HCT116 (cell line): ENCODE results near the gene FER. TPM values are rescaled to one million over a fixed set of nuclear protein-coding genes. Genes with fewer than 3 reads are reported as not detected.

Experiments
- ATAC-seq: fragments of 200-7000 bp; cut with Tn5 transposase; 2 replicates; pipeline ENCODE4 v1.9.1; 2020; ENCODE audit warnings: mild to moderate bottlenecking, moderate library complexity
- BruUV-seq: library from RNA; stranded (reverse); fragments of 400-500 nt; replicated peaks from 2 replicates; lab custom pipeline; 2021; lab: Mats Ljungman, UMichigan
- CTCF ChIA-PET: fragments of 300-600 bp; sonication (Branson Sonifier 250); formaldehyde crosslinking; loops from one replicate; lab custom pipeline; 2021; ENCODE audit warnings: antibody characterized with exemption; lab: Charles Lee
- POLR2A ChIA-PET: fragments of 300-600, 350-600 bp; sonication (Branson Sonifier 250); formaldehyde crosslinking; loops from one replicate; lab custom pipeline; 2021; ENCODE audit warnings: antibody characterized with exemption; lab: Charles Lee
- RAD21 ChIA-PET, 2 experiments: fragments of 300-600 bp; sonication (Branson Sonifier 250); formaldehyde crosslinking; loops; one replicate each; lab custom pipeline; 2023; ENCODE audit warnings: low total read pairs in 2 of 2; ENCODE audit not compliant: uncharacterized antibody in 2 of 2, unreplicated experiment in 2 of 2, low non-redundant PET in 1 of 2; lab: Charles Lee
- DNase-seq: peaks from one replicate; pipeline ENCODE4 v3.0.0-alpha.2; 2010; ENCODE audit warnings: low read depth, low spot score
- H2AFZ ChIP-seq: fragments of 200-600 bp; shearing (Covaris generic), sonication (generic); 2 replicates; pipeline ENCODE4 v1.6.1; 2017; ENCODE audit warnings: low read depth, mixed run types, mixed read lengths, antibody characterized with exemption, low read length; ENCODE audit not compliant: poor library complexity, severe bottlenecking
- H3K27ac ChIP-seq: 2 replicates; pipeline ENCODE4 v1.5.1; 2012; ENCODE audit warnings: low read depth, low read length
- H3K27me3 ChIP-seq: fragments of 200-600 bp; sonication (generic); 2 replicates; pipeline ENCODE4 v1.6.1; 2016; ENCODE audit warnings: mixed run types, low read length, mixed read lengths; ENCODE audit not compliant: insufficient read depth
- H3K36me3 ChIP-seq, 2 experiments: fragments of 200-500 bp in 1 of 2; fragments of 200-600 bp in 1 of 2; sonication (Bioruptor generic) in 1 of 2; sonication (generic) in 1 of 2; 2 replicates each; pipeline versions ENCODE4 v1.5.1 to v1.6.1; 2014 to 2016; ENCODE audit warnings: low read length in 2 of 2, inconsistent platforms in 1 of 2, mixed read lengths in 1 of 2, mixed run types in 1 of 2; ENCODE audit not compliant: insufficient read depth in 2 of 2, control insufficient read depth in 1 of 2
- H3K4me1 ChIP-seq, 2 experiments: fragments of 200-600 bp in 1 of 2; sonication (generic) in 1 of 2; 2 replicates each; pipeline versions ENCODE4 v1.5.1 to v1.6.1; 2012 to 2017; ENCODE audit warnings: low read length in 2 of 2, inconsistent platforms in 1 of 2, mild to moderate bottlenecking in 1 of 2, mixed read lengths in 1 of 2, mixed run types in 1 of 2, moderate library complexity in 1 of 2; ENCODE audit not compliant: insufficient read depth in 2 of 2, control insufficient read depth in 1 of 2
- H3K4me2 ChIP-seq: fragments of 200-600 bp; sonication (generic); 2 replicates; pipeline ENCODE4 v1.6.1; 2017; ENCODE audit warnings: mixed run types, low read length, mixed read lengths
- H3K4me3 ChIP-seq, 2 experiments: fragments of 200-600 bp in 1 of 2; sonication (generic) in 1 of 2; replicated peaks in 1 of 2; 2 replicates each; pipeline ENCODE4 v1.5.1; 2011 to 2016; ENCODE audit warnings: low read length in 2 of 2, control low read depth in 1 of 2, low read depth in 1 of 2, mild to moderate bottlenecking in 1 of 2, mixed read lengths in 1 of 2, mixed run types in 1 of 2
- H3K79me2 ChIP-seq: fragments of 200-600 bp; sonication (generic); 2 replicates; pipeline ENCODE4 v1.6.1; 2017; ENCODE audit warnings: mild to moderate bottlenecking, mixed run types, low read length, moderate library complexity, mixed read lengths; ENCODE audit not compliant: insufficient read depth
- H3K9ac ChIP-seq: fragments of 200-600 bp; sonication (generic); 2 replicates; pipeline ENCODE4 v1.6.1; 2016; ENCODE audit warnings: low read length, mixed read lengths
- H3K9me2 ChIP-seq: fragments of 200-600 bp; sonication (generic), shearing (Covaris generic); 2 replicates; pipeline ENCODE4 v1.6.1; 2017; ENCODE audit warnings: mixed run types, mild to moderate bottlenecking, moderate library complexity; ENCODE audit not compliant: insufficient read depth
- H3K9me3 ChIP-seq, 2 experiments: fragments of 200-500 bp in 1 of 2; fragments of 200-600 bp in 1 of 2; sonication (Bioruptor generic) in 1 of 2; sonication (generic) in 1 of 2; 2 replicates each; pipeline ENCODE4 v1.6.1; 2014 to 2017; ENCODE audit warnings: low read length in 2 of 2, mixed read lengths in 2 of 2, inconsistent platforms in 1 of 2, low read depth in 1 of 2, mild to moderate bottlenecking in 1 of 2, mixed run types in 1 of 2, moderate library complexity in 1 of 2; ENCODE audit not compliant: control insufficient read depth in 1 of 2, insufficient read depth in 1 of 2
- H4K20me1 ChIP-seq: fragments of 200-600 bp; sonication (generic), shearing (Covaris generic); 2 replicates; pipeline ENCODE4 v1.6.1; 2017; ENCODE audit warnings: mixed run types, mild to moderate bottlenecking, moderate library complexity; ENCODE audit not compliant: insufficient read depth
- CBX3 ChIP-seq: IDR thresholded peaks from 2 replicates; pipeline ENCODE4 v1.6.1; 2012; ENCODE audit warnings: low read depth
- CEBPB ChIP-seq: IDR thresholded peaks from 2 replicates; pipeline ENCODE4 v1.6.1; 2012; ENCODE audit warnings: low read depth
- EGR1 ChIP-seq: IDR thresholded peaks from 2 replicates; pipeline ENCODE4 v1.6.1; 2012; ENCODE audit warnings: low read depth
- ELF1 ChIP-seq: IDR thresholded peaks from 2 replicates; pipeline ENCODE4 v1.6.1; 2012; ENCODE audit warnings: low read depth, borderline replicate concordance
- EZH2 ChIP-seq: fragments of 200-600 bp; sonication (generic); IDR thresholded peaks from 2 replicates; pipeline ENCODE4 v1.6.1; 2017; ENCODE audit warnings: antibody characterized with exemption, mixed run types
- FOSL1 ChIP-seq: IDR thresholded peaks from 2 replicates; pipeline ENCODE4 v1.6.1; 2012; ENCODE audit warnings: low read depth
- MAX ChIP-seq: IDR thresholded peaks from 2 replicates; pipeline ENCODE4 v1.6.1; 2012
- POLR2A ChIP-seq: IDR thresholded peaks from 2 replicates; pipeline ENCODE4 v1.7.0; 2011; ENCODE audit warnings: borderline replicate concordance; ENCODE audit not compliant: insufficient read depth, insufficient read length; ENCODE audit errors: extremely low read depth
- RAD21 ChIP-seq: IDR thresholded peaks from 2 replicates; pipeline ENCODE4 v1.6.1; 2012; ENCODE audit warnings: low read depth, mild to moderate bottlenecking
- SIN3A ChIP-seq: IDR thresholded peaks from 2 replicates; pipeline ENCODE4 v1.6.1; 2012; ENCODE audit warnings: low read depth
- SP1 ChIP-seq: IDR thresholded peaks from 2 replicates; pipeline ENCODE4 v1.6.1; 2012; ENCODE audit warnings: low read depth
- SRF ChIP-seq: IDR thresholded peaks from 2 replicates; pipeline ENCODE4 v1.6.1; 2012; ENCODE audit warnings: low read depth
- YY1 ChIP-seq: IDR thresholded peaks from 2 replicates; pipeline ENCODE4 v1.6.1; 2011; ENCODE audit warnings: low read length, low read depth, moderate library complexity, mild to moderate bottlenecking; ENCODE audit not compliant: insufficient replicate concordance; ENCODE audit errors: extremely low read depth
- ZFX ChIP-seq: fragments of 450-650 bp; IDR thresholded peaks from 2 replicates; pipeline ENCODE4 v1.6.1; 2017
- ZNF274 ChIP-seq: fragments of 200-500 bp; sonication (Bioruptor generic); IDR thresholded peaks from 2 replicates; pipeline ENCODE4 v1.6.1; 2014; ENCODE audit warnings: mild to moderate bottlenecking, low read depth, low read length, inconsistent platforms
- intact Hi-C: fragments of 100-400 bp; cut with micrococcal nuclease; formaldehyde crosslinking; loops from 2 replicates; pipeline ENCODE4 v1.10.0; 2022
- total RNA-seq: library from RNA; stranded (reverse); gene quantifications from one replicate; pipeline ENCODE4 v1.2.1, GENCODE V29; 2021; ENCODE audit not compliant: unreplicated experiment
- TF ChIP-seq, protein P1 (sequence below): IDR thresholded peaks from 2 replicates; pipeline ENCODE4 v1.6.1; 2011; ENCODE audit warnings: mild to moderate bottlenecking, low read length, moderate library complexity; ENCODE audit not compliant: insufficient replicate concordance; ENCODE audit errors: extremely low read depth
- TF ChIP-seq, protein P2 (sequence below): IDR thresholded peaks from 2 replicates; pipeline ENCODE4 v1.6.1; 2012
- TF ChIP-seq, protein P3 (sequence below), 3 experiments: fragments of 200-600 bp in 1 of 3; sonication (generic) in 1 of 3; IDR thresholded peaks in 2 of 3; conservative IDR thresholded peaks in 1 of 3; 2 replicates each; pipeline ENCODE4 v1.5.1; 2012 to 2017; ENCODE audit warnings: low read depth in 2 of 3, low read length in 2 of 3, antibody characterized with exemption in 1 of 3, borderline replicate concordance in 1 of 3, control low read depth in 1 of 3, mild to moderate bottlenecking in 1 of 3, mixed read lengths in 1 of 3, mixed run types in 1 of 3, moderate library complexity in 1 of 3; ENCODE audit not compliant: insufficient read depth in 1 of 3

FER gene
- total RNA-seq, 1 experiment from 2014 or later, result 32.0 TPM

DNA sequence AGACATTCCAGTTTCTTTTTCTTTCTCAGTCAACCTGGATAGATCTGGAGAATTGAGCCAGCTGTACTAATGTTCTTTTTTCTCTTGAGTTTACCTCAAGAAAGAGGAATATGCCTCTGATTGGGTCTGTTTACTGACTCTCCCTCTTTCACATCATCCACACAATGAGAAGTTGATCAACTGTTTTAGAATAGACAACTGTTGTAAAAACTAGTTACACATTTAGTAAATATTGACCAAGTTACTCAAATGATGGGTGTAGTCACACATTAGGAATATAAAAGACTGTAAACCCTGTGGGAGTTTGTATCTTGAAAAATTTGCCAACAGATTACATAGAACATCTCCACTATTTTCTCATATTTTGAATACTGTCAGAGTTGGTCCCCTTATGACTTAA lies 330.8 kb downstream of the FER start:
- no peaks in the 10 kb centered on the region for H3K9me2 ChIP-seq
- H3K36me3 ChIP-seq, result no peaks in the 10 kb centered on the region
- TF ChIP-seq EGR1 (no peak), SRF (no peak), RAD21 (no peak), MAX (no peak), YY1 (no peak), EZH2 (no peak), ELF1 (no peak), SP1 (no peak), ZNF274 (no peak), FOSL1 (no peak), SIN3A (no peak), CBX3 (no peak), ZFX (no peak), CEBPB (no peak), POLR2A (no peak)
- TF ChIP-seq, protein P1, sequence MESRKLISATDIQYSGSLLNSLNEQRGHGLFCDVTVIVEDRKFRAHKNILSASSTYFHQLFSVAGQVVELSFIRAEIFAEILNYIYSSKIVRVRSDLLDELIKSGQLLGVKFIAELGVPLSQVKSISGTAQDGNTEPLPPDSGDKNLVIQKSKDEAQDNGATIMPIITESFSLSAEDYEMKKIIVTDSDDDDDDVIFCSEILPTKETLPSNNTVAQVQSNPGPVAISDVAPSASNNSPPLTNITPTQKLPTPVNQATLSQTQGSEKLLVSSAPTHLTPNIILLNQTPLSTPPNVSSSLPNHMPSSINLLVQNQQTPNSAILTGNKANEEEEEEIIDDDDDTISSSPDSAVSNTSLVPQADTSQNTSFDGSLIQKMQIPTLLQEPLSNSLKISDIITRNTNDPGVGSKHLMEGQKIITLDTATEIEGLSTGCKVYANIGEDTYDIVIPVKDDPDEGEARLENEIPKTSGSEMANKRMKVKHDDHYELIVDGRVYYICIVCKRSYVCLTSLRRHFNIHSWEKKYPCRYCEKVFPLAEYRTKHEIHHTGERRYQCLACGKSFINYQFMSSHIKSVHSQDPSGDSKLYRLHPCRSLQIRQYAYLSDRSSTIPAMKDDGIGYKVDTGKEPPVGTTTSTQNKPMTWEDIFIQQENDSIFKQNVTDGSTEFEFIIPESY, result no peak
- TF ChIP-seq, protein P2, sequence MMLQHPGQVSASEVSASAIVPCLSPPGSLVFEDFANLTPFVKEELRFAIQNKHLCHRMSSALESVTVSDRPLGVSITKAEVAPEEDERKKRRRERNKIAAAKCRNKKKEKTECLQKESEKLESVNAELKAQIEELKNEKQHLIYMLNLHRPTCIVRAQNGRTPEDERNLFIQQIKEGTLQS, result no peak
- TF ChIP-seq, protein P3, sequence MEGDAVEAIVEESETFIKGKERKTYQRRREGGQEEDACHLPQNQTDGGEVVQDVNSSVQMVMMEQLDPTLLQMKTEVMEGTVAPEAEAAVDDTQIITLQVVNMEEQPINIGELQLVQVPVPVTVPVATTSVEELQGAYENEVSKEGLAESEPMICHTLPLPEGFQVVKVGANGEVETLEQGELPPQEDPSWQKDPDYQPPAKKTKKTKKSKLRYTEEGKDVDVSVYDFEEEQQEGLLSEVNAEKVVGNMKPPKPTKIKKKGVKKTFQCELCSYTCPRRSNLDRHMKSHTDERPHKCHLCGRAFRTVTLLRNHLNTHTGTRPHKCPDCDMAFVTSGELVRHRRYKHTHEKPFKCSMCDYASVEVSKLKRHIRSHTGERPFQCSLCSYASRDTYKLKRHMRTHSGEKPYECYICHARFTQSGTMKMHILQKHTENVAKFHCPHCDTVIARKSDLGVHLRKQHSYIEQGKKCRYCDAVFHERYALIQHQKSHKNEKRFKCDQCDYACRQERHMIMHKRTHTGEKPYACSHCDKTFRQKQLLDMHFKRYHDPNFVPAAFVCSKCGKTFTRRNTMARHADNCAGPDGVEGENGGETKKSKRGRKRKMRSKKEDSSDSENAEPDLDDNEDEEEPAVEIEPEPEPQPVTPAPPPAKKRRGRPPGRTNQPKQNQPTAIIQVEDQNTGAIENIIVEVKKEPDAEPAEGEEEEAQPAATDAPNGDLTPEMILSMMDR (IDR thresholded peaks at IDR 0.05 in 2 of 3, conservative IDR thresholded peaks at IDR 0.05 in 1 of 3; ENCODE audit: borderline replicate concordance in 1 of 3, insufficient read depth in 1 of 3, low read depth in 2 of 3, low read length in 2 of 3), result no peak
- TF ChIP-seq, all 23 proteins: peak for 0
- H4K20me1 ChIP-seq, result no peaks in the 10 kb centered on the region
- RAD21 ChIA-PET, result no interaction called here
- H3K4me2 ChIP-seq, result no peak overlapping the region
- intact Hi-C loops, result no loop called here
- no peaks in the 10 kb centered on the region for H3K9me3 ChIP-seq
- H2AFZ ChIP-seq, result no peak overlapping the region
- ATAC-seq, result no peak
- no peaks in the 10 kb centered on the region for H3K4me1 ChIP-seq
- BruUV-seq, result no TSS peak
- H3K27me3 ChIP-seq, result no peaks in the 10 kb centered on the region
- H3K9ac ChIP-seq, result no peak overlapping the region
- H3K4me3 ChIP-seq, result no peak overlapping the region
- no peak overlapping the region for H3K27ac ChIP-seq
- H3K79me2 ChIP-seq, result no peaks in the 10 kb centered on the region
- POLR2A ChIA-PET, result no interaction called here
- CTCF ChIA-PET, result no interaction called here
- DNase-seq, result no peak
